A549 (cell line): ENCODE results near the gene TSSK6.

ENCODE experiments used
- BCL3 ChIP-seq: fragments of >200 bp; sonication (Bioruptor Twin); formaldehyde crosslinking; IDR thresholded peaks from 3 replicates; pipeline ENCODE4 v1.6.1; 2016
- BHLHE40 ChIP-seq: IDR thresholded peaks from 2 replicates; pipeline ENCODE4 v1.6.1; 2012; ENCODE audit warnings: low read depth, low read length, inconsistent platforms
- CEBPB ChIP-seq, 2 experiments: fragments of >200 bp in 1 of 2; sonication (Bioruptor Twin) in 1 of 2; formaldehyde crosslinking in 1 of 2; IDR thresholded peaks; 2 replicates each; pipeline ENCODE4 v1.6.1; 2012 to 2016
- CHD4 ChIP-seq: fragments of 200-600 bp; sonication (generic); IDR thresholded peaks from 2 replicates; pipeline ENCODE4 v1.6.1; 2016; ENCODE audit warnings: antibody characterized with exemption, mild to moderate bottlenecking, borderline replicate concordance
- CTCF ChIP-seq: fragments of >200 bp; sonication (Bioruptor Twin); formaldehyde crosslinking; IDR thresholded peaks from 3 replicates; pipeline ENCODE4 v1.5.1; 2016
- EHF ChIP-seq: fragments of 250-450 bp; sonication (Bioruptor Pico); IDR thresholded peaks from 2 replicates; pipeline ENCODE4 v1.5.0; 2020; ENCODE audit warnings: mild to moderate bottlenecking
- EP300 ChIP-seq, 2 experiments: fragments of >200 bp; sonication (Bioruptor Twin); formaldehyde crosslinking; IDR thresholded peaks; 2 replicates in 1 of 2; 3 replicates in 1 of 2; pipeline ENCODE4 v1.6.1; 2016 to 2017
- KDM5A ChIP-seq: fragments of 200-600 bp; sonication (generic); IDR thresholded peaks from 2 replicates; pipeline ENCODE4 v1.6.1; 2016; ENCODE audit warnings: antibody characterized with exemption, mild to moderate bottlenecking
- POLR2A ChIP-seq: IDR thresholded peaks from 2 replicates; pipeline ENCODE4 v1.6.1; 2012; ENCODE audit warnings: mild to moderate bottlenecking, low read length
- RCOR1 ChIP-seq: fragments of 150-350 bp; IDR thresholded peaks from 2 replicates; pipeline ENCODE4 v1.6.1; 2014; ENCODE audit warnings: antibody characterized with exemption, low read length, low read depth
- REST ChIP-seq: fragments of 200-600 bp; sonication (generic); IDR thresholded peaks from 2 replicates; pipeline ENCODE4 v1.6.1; 2016; ENCODE audit warnings: antibody characterized with exemption, mild to moderate bottlenecking, moderate library complexity
- SMC3 ChIP-seq: fragments of >200 bp; sonication (Bioruptor Twin); formaldehyde crosslinking; IDR thresholded peaks from 3 replicates; pipeline ENCODE4 v1.6.1; 2018; ENCODE audit warnings: inconsistent platforms
- SREBF2 ChIP-seq: fragments of 450-650 bp; IDR thresholded peaks from 2 replicates; pipeline ENCODE4 v1.6.1; 2014; ENCODE audit warnings: mild to moderate bottlenecking, moderate library complexity
- TP53 ChIP-seq: fragments of 250-450 bp; sonication (Bioruptor Pico); IDR thresholded peaks from 2 replicates; pipeline ENCODE4 v1.5.0; 2021; ENCODE audit warnings: mild to moderate bottlenecking, moderate library complexity

GRCh38 chr19:19490214-19490968, 25.0 kb downstream of the TSSK6 start:
- TF ChIP-seq REST (no peak), CTCF (peak; percentile 69), TP53 (no peak), SREBF2 (no peak), POLR2A (no peak), RCOR1 (no peak), EHF (no peak), CHD4 (no peak), SMC3 (peak; percentile 49), EP300 (IDR thresholded peaks at IDR 0.05) (no peak), BHLHE40 (no peak), BCL3 (no peak), CEBPB (IDR thresholded peaks at IDR 0.05) (no peak), KDM5A (no peak)
